ENCODE data around the gene C17orf107. TPM values are rescaled to one million over a fixed set of nuclear protein-coding genes. Genes with fewer than 3 reads are reported as not detected.

C17orf107 gene
- total and polyA plus RNA-seq, 2 of the 13 experiments (the other 11 are each of a cell fraction or from before 2014, with no cell fraction given): 0.20 to 0.59 TPM

GRCh38 chr17:4908711-4909496 is 9.6 kb downstream of the C17orf107 start (continued):
- no peak for TF ChIP-seq ZMAT5 (CRISPR knock-in tag; IDR thresholded peaks at IDR 0.05; ENCODE audit: borderline replicate concordance, low read depth)
- no peak for TF ChIP-seq ONECUT2 (CRISPR knock-in tag; IDR thresholded peaks at IDR 0.05)
- no peak for TF ChIP-seq PCBP2 (optimal IDR thresholded peaks at IDR 0.05; ENCODE audit: low read depth, low read length, poor library complexity, severe bottlenecking)
- TF ChIP-seq PHF8 (CRISPR knock-in tag; IDR thresholded peaks at IDR 0.05): peak; percentile 46; the same call in 1 of the 2 replicates
- 0 out of 4 replicates have a peak, but pooled peaks of 1 of the 2 experiments have one; percentile 42 for TF ChIP-seq KLF16 (CRISPR knock-in tag; IDR thresholded peaks at IDR 0.05)
- TF ChIP-seq, protein P1, sequence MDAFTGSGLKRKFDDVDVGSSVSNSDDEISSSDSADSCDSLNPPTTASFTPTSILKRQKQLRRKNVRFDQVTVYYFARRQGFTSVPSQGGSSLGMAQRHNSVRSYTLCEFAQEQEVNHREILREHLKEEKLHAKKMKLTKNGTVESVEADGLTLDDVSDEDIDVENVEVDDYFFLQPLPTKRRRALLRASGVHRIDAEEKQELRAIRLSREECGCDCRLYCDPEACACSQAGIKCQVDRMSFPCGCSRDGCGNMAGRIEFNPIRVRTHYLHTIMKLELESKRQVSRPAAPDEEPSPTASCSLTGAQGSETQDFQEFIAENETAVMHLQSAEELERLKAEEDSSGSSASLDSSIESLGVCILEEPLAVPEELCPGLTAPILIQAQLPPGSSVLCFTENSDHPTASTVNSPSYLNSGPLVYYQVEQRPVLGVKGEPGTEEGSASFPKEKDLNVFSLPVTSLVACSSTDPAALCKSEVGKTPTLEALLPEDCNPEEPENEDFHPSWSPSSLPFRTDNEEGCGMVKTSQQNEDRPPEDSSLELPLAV (CRISPR knock-in tag; conservative IDR thresholded peaks at IDR 0.05; ENCODE audit: low read depth): no peak
- peak; percentile 86 for TF ChIP-seq SMC3 (IDR thresholded peaks at IDR 0.05; ENCODE audit: low read length)
- TF ChIP-seq POLR2A (IDR thresholded peaks at IDR 0.05; ENCODE audit: insufficient read depth in 1 of 2, low read depth in 2 of 2, low read length in 2 of 2): peak in 1 of 2 experiments; percentile 43; a peak in 1 of 4 replicates
- no peak for TF ChIP-seq ZKSCAN1 (IDR thresholded peaks at IDR 0.05; ENCODE audit: low read length)
- no peak for TF ChIP-seq SRSF1 (optimal IDR thresholded peaks at IDR 0.05; ENCODE audit: low read depth, low read length)
- TF ChIP-seq AFF4 (CRISPR knock-in tag; IDR thresholded peaks at IDR 0.05): no peak
- 0 out of 2 replicates have a peak, but pooled peaks have one; percentile 11 for TF ChIP-seq ZBTB39 (CRISPR knock-in tag; IDR thresholded peaks at IDR 0.05)
- no peak for TF ChIP-seq NFIC (IDR thresholded peaks at IDR 0.05; ENCODE audit: low read length)
- no peak for TF ChIP-seq ZNF225 (CRISPR knock-in tag; IDR thresholded peaks at IDR 0.05)
- no peak for TF ChIP-seq HNRNPK (IDR thresholded peaks at IDR 0.05; ENCODE audit: low read depth, low read length, poor library complexity, severe bottlenecking)
- 0 out of 2 replicates have a peak, but pooled peaks have one; percentile 16 for TF ChIP-seq FOXA3 (CRISPR knock-in tag; IDR thresholded peaks at IDR 0.05)
- TF ChIP-seq ZNF619 (CRISPR knock-in tag; IDR thresholded peaks at IDR 0.05): 0 out of 2 replicates have a peak, but pooled peaks have one; percentile 25
- TF ChIP-seq EEA1 (CRISPR knock-in tag; IDR thresholded peaks at IDR 0.05; ENCODE audit: borderline replicate concordance): 0 out of 2 replicates have a peak, but pooled peaks have one; percentile 34
- no peak for TF ChIP-seq ZNF772 (CRISPR knock-in tag; IDR thresholded peaks at IDR 0.05)
- no peak for TF ChIP-seq ZNF740 (CRISPR knock-in tag; IDR thresholded peaks at IDR 0.05)
- TF ChIP-seq FOXK1 (CRISPR knock-in tag; IDR thresholded peaks at IDR 0.05; ENCODE audit: borderline replicate concordance, low read depth): no peak
- 0 out of 2 replicates have a peak, but pooled peaks have one; percentile 1 for TF ChIP-seq BHLHE40 (IDR thresholded peaks at IDR 0.05; ENCODE audit: low read length)

All from HepG2 (cell line).